GM12878 (cell line): Measurements from ENCODE around the gene KIZ.

Experiments used
- CREB1 ChIP-seq: IDR thresholded peaks from 2 replicates; pipeline ENCODE4 v1.6.1; 2012; ENCODE audit warnings: low read depth, mild to moderate bottlenecking, inconsistent platforms
- CREM ChIP-seq: IDR thresholded peaks from 2 replicates; pipeline ENCODE4 v1.6.1; 2014; ENCODE audit warnings: antibody characterized with exemption, low read depth
- CTCF ChIP-seq, 3 experiments: IDR thresholded peaks in 2 of 3; conservative IDR thresholded peaks in 1 of 3; 2 replicates each; pipeline ENCODE4 v1.5.1; 2011; ENCODE audit warnings: low read depth in 3 of 3, low read length in 3 of 3, mild to moderate bottlenecking in 3 of 3, control low read depth in 2 of 3, moderate library complexity in 2 of 3, inconsistent platforms in 1 of 3, mixed read lengths in 1 of 3; ENCODE audit not compliant: control insufficient read depth in 2 of 3, insufficient read depth in 1 of 3; ENCODE audit errors: extremely low read depth in 1 of 3
- E4F1 ChIP-seq: fragments of 450-650 bp; IDR thresholded peaks from 2 replicates; pipeline ENCODE4 v1.6.1; 2018; ENCODE audit warnings: borderline replicate concordance, mild to moderate bottlenecking; ENCODE audit not compliant: partially characterized antibody
- EP300 ChIP-seq, 2 experiments: fragments of 150-350 bp in 1 of 2; IDR thresholded peaks; 2 replicates each; pipeline ENCODE4 v1.6.1; 2011 to 2012; ENCODE audit warnings: low read depth in 2 of 2, low read length in 2 of 2, borderline replicate concordance in 1 of 2, improper control_type of control experiment in 1 of 2, inconsistent platforms in 1 of 2; ENCODE audit not compliant: control insufficient read depth in 1 of 2
- EZH2 ChIP-seq: IDR thresholded peaks from 2 replicates; pipeline ENCODE4 v1.6.1; 2012; ENCODE audit warnings: low read depth, mild to moderate bottlenecking, control low read depth, inconsistent platforms, low read length, borderline replicate concordance; ENCODE audit not compliant: control insufficient read depth
- MAX ChIP-seq: IDR thresholded peaks from 2 replicates; pipeline ENCODE4 v1.6.1; 2012; ENCODE audit warnings: low read depth, low read length, improper control_type of control experiment
- POLR2AphosphoS5 ChIP-seq: IDR thresholded peaks from 2 replicates; pipeline ENCODE4 v1.6.1; 2011; ENCODE audit warnings: mild to moderate bottlenecking, low read length, inconsistent platforms
- RAD21 ChIP-seq: IDR thresholded peaks from 2 replicates; pipeline ENCODE4 v1.6.1; 2011; ENCODE audit warnings: mild to moderate bottlenecking, low read depth, low read length, moderate library complexity; ENCODE audit not compliant: insufficient read depth
- ZNF592 ChIP-seq: fragments of 450-650 bp; IDR thresholded peaks from 2 replicates; pipeline ENCODE4 v1.6.1; 2017; ENCODE audit warnings: mild to moderate bottlenecking, moderate library complexity

- no peak for TF ChIP-seq MAX
- no peak for TF ChIP-seq CREM
- TF ChIP-seq EZH2, result no peak
- no peak for TF ChIP-seq CTCF (IDR thresholded peaks at IDR 0.05 in 2 of 3, conservative IDR thresholded peaks at IDR 0.05 in 1 of 3; ENCODE audit: control insufficient read depth in 2 of 3, extremely low read depth in 1 of 3, insufficient read depth in 1 of 3, low read depth in 3 of 3, low read length in 3 of 3)
- no peak for TF ChIP-seq EP300 (IDR thresholded peaks at IDR 0.05; ENCODE audit: borderline replicate concordance in 1 of 2, control insufficient read depth in 1 of 2, low read depth in 2 of 2, low read length in 2 of 2)
- TF ChIP-seq RAD21, result no peak
- no peak for TF ChIP-seq ZNF592
- no peak for TF ChIP-seq POLR2AphosphoS5
- TF ChIP-seq CREB1, result no peak
- TF ChIP-seq E4F1, result no peak
Measured at GRCh38 chr20:21244808-21245207, 118.9 kb downstream of the KIZ start.
